Hindlimb muscle (tissue), 1 donor: ENCODE data around the gene VAMP2. TPM values are rescaled to one million over a fixed set of nuclear protein-coding genes. Genes with fewer than 3 reads are reported as not detected.
A peak's percentile ranks its signal among the peaks of the same experiment; 100 is the strongest.
"Not testable (repeated sequence)": the region's sequence is repeated elsewhere in the genome, so short reads cannot be mapped to it uniquely, and the experiment has no call there.

Source experiments
- DNase-seq: peaks from one replicate; pipeline ENCODE4 v3.0.0-alpha.2; 2013
- polyA plus RNA-seq: library from polyadenylated mRNA; unstranded; fragments of 120-200 nt; gene quantifications from one replicate; pipeline ENCODE4 v1.2.1, GENCODE V29; 2013; ENCODE audit not compliant: insufficient read length

The VAMP2 gene
- polyA plus RNA-seq, 1 donor: 68.4 TPM

GRCh38 chr17:8176197-8176940 is 13.6 kb upstream of the VAMP2 start, which contains the start of gene TMEM107:
Gene TMEM107 (minus strand): TSS chr17:8176380. CDS start chr17:8176286, 94 bp downstream.
- DNase-seq: peak; percentile 93

GRCh38 chr17:8175795-8176196 is 13.0 kb upstream of the VAMP2 start:
- DNase-seq: no peak

DNA sequence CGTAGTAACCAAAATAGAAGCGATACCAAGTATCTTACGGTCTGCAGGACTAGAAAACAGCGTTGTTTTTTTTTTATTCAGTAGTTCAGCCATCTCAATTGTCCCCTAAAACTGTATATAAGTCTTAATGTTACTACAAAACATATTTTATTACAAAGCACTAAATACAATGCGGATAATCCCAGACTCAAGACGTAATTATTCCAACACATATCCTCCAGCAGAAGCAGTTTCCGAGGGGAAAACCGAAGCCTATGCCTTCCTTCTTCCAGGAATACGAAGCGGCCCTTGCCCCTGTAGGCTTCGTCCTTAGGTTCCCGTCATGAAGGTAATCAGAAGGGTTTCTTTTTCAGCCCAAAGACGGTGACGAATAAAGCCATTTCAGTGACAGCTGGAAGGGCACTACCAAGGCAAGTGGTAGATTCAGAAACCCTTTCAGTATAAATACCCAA is 11.1 kb upstream of the VAMP2 start:
- no peak for DNase-seq

DNA sequence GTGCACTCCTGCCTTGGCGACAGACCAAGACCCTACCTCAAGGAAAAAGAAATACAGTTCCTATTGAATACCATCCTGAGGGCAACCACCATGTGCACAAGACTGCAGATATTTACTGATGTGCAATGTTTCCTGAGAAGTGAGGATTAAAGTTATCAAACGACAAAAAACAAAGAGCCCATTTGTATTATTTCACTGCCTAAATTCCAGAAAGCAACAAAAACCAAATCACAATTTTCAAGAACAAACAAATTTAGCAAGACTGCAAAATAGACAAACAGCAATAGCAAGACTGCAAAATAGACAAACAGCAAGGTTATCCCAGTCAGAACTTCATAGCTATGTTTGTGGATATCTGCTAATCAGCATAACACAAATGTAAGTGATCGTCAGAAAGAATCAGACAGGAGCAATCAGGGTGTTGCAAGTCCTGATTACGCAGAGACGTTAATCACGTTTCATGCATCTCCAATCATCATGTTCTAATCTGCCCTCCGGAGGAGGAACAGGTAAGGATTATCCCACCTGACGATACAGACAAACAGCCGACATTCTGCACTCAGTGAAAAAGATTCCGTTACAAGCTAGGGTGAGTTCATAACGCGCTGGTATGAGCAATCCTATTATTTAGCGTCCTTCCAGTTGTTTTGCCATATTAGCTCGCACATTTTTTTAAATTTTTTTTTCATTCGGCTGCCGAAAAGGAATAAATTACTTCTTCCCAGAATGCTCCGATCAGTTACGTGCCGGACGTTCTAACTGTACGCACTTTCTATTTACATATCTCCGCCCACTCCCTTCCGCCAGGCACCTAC is 10.5 kb upstream of the VAMP2 start:
- DNase-seq: peak; percentile 90

DNA sequence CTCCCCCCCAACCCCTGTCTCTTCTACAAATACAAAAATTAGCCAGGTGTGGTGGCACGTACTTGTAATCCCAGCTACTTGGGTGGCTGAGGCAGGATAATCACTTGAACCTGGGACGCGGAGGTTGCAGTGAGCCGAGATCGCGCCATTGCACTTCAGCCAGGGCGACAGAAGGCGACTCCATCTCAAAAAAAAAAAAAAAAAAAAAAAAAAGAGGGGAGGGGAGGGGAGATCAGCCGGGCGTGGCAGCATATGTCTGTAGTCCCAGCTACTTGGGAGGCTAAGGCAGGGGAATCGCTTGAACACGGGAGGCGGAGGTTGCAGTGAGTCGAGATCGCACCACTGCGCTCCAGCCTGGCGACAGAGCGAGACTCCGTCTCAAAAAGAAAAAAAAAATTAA is 7.4 kb upstream of the VAMP2 start:
- not testable (repeated sequence) for DNase-seq

GRCh38 chr17:8167526-8167925 is 4.8 kb upstream of the VAMP2 start:
- DNase-seq: no peak

GRCh38 chr17:8166731-8167130 is 4.0 kb upstream of the VAMP2 start:
- no peak for DNase-seq

DNA sequence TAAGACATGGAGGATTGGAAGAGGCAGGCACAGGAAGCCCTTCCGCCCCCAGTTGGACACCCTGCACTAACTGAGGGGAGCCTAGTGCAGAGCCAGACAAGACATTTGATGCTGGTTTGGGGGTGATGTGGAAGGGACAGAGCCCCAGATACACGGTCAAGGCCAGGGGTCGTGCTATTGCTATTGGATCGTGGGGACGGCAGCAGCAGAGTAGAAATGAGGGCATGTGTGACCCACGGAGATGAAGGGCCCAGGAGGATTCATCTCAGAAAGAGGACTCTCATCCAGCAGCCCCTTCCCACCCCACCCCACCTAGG is 2.0 kb upstream of the VAMP2 start:
- no peak for DNase-seq

DNA sequence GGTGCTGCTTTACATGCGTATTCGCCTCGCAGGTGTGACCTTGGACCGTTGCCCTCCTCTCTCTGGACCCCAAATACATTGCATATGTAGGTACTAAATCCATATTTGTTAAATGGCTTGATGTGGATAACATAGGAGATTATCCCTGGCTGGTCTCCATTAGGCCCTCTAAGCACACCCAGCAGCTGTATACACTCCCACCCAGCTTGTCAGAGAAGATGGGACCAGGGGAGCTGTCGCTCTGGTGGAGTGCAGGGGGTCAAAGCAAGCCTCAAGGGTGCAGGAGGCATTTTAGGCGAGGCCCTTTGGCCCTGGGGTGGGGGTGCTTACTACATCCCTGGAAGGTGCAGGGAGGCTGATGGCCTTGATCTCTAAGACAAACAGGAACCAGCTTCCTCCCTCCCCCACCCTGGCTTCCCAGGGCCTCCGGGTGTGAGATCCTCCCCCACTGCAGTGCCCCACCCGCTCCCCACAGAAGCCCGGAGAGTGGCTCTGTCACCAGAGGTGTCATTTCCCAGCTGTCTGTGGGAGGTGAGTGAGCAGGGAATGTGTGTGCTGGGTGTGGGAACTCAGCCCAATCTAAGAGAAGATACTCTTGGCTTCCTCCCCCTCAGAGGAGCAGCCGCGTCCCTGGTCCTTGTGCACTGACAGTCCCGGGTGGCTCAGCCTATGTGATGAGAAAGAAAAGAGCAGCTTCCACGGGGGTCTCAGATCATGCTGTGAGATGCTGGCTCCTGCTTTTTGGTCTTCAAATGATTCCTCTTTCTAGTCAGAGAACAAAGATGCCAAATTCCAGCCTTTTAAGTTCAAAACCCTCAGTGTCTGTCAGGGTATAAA is 1.4 kb upstream of the VAMP2 start:
- peak; percentile 54 for DNase-seq

- DNase-seq: peak; percentile 85
Measured at GRCh38 chr17:8162997-8163977, 539 bp upstream of the VAMP2 start.

DNA sequence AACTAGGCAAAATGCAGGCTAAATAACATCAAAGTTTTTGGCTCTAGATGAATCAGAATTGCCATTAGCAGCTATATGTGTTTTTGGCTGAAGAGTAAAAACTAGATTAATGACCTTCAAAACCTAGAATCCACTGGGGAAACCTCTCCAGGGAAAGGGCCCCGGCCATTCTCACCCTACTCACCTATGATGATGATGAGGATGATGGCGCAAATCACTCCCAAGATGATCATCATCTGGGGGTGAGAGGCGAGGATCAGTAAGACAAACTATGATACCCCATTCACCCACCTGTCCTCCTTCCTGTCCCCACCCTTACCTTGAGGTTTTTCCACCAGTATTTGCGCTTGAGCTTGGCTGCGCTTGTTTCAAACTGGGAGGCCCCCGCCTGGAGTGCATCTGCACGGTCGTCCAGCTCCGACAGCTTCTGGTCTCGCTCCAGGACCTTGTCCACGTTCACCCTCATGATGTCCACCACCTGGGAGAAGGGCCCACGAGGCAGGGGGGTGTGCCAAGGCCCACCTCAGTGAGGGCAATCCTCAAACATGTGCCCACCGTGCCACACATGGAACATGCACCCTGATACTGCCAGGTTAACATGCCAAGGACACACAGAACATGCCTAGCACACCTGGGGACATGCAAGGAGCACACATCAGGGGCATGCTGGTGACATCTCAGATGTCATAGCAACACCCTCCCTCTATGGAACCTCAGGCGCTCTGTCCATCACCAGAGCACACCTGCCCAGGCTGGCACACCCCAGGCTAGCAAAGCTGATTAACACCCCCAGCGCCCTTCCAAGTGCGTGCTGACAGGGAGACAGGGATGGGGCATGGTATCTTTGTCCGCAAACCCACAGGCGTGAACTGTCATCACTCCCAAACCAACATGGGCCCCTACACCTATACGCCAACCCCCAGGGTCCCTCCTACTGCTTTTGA is 1.2 kb downstream of the VAMP2 start:
- DNase-seq: no peak

DNA sequence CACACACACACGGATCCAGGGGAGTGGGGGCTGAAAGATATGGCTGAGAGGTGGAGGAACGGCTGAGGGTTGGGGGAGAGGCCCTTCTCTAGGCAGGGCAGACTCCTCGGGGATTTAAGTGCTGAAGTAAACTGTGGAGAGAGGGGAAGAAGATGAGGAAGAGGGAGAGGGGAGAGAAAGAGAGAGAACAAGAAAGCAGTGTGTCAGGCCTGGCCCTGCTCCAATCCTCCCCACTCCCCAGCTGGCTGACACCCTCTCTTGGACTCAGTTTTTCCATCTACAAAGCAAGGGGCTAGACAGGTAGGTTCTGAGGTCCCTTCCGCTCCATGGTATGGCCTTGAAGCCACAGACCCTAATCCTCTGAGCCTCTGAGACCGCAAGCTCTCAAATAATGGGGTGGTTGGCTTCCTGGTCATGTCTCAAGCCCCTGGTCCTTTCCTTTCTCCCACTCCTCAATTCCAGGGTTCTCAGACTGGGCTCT is 2.0 kb downstream of the VAMP2 start:
- no peak for DNase-seq

GRCh38 chr17:8160224-8160577 is 2.5 kb downstream of the VAMP2 start:
- no peak for DNase-seq

DNA sequence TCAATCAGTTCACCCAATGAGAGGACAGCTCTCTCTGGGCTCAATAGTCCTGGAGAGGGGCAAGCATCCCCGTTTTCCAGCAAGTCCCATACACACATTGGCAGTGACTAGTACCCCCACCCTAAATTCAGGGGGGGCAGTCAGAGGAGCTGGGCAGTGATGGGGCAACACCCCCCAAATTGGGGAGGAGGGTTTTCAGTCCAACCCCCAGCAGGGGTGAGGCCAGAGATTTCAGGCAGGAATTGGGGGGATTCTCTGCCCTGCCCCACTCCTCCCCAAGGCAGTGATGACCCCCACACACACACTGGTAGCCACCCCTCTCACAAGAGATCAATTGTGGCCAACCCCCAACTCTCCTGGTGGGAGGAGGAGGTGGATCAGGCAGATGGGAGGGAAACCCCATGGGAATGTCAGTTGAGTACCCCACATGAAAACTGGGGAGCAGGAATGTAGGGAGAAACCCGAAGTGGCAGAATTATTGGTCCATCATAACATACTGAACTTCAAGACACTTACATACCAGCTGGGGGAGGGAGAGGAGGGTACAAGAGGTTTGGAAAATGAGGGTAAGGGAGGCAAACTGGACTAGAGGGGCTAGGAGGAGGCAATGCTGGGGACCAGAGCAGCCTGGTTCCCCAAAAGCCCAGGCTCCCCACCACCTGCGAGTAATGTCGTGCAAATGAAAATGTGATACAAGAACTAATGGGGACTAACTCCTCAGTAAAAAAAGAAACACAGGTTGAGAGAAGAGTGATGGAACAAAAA is 3.1 kb downstream of the VAMP2 start:
- DNase-seq: no peak

- no peak for DNase-seq
Measured at GRCh38 chr17:8159032-8159400, 3.7 kb downstream of the VAMP2 start.

- DNase-seq: peak; percentile 88
Measured at GRCh38 chr17:8158267-8159031, 4.3 kb downstream of the VAMP2 start.

DNA sequence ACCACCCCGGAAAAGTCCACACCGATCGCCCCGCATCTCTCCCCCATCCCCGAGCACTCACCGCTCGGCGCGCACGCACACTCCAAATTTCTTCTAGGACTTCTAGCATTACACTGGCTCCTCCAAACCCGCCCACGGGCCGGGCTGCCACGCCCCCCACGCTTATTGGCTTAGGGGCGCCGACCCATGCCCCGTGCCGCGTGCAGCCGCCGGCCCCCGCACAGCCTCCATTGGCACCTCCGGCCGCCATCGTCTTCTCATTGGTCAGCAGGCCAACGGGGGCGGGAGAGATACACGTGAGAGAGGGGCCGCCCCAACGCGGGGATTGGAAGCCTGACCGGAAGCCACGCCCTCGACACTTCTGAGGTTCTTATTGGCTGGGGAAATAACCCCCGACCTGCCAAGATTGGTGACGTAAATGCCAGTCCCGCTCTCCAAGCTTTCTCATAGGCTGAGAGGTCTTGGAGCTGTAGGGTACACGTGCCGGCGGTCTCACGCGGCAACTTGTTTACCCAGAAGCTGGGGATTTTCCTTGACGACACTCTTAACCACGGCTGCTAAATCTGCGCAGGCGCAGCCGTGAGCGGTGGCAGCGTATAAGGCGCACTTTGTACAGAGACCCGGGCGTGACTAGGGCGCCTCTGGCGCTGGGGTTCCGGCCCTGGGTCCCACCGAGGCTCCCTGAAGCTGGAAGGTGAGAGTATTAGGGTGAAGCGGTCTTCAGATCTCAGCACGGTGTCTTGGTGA is 6.3 kb downstream of the VAMP2 start:
- peak; percentile 100 for DNase-seq

DNA sequence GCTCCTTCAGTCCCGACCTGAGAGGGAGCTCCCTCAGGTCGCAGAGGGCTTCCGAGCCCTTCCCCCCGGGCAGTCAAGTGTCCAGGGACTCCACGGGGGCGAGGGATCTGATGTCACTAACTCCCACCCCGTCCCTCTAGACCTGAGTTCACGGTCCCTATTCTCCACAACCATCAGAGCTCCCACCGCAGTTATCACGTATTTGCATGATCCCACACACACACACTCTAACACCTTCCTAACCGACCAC is 6.8 kb downstream of the VAMP2 start:
- no peak for DNase-seq
